ENCODE results near the gene SPESP1.

DNA sequence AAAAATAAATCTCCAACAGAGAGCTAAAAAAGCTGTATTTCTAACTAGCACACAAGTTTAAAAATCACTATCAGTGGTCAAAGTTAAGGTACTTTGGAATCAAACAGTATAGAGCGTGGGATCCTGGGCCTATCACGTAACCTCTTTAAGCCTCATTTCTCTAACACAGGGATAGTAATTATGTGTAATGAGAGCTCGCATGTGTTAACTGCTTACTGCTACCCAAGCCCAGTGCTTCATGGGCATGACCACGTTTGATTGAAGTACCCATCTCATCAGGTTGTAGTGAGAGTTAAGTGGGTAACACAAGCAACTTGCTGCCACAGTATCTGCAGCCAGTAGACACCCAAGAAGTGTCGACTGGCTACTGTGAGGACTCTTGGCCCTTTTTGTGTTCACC lies 56.0 kb downstream of the SPESP1 start:
- no peak for TF ChIP-seq POLR2A (IDR thresholded peaks at IDR 0.05)
- TF ChIP-seq, protein P1, sequence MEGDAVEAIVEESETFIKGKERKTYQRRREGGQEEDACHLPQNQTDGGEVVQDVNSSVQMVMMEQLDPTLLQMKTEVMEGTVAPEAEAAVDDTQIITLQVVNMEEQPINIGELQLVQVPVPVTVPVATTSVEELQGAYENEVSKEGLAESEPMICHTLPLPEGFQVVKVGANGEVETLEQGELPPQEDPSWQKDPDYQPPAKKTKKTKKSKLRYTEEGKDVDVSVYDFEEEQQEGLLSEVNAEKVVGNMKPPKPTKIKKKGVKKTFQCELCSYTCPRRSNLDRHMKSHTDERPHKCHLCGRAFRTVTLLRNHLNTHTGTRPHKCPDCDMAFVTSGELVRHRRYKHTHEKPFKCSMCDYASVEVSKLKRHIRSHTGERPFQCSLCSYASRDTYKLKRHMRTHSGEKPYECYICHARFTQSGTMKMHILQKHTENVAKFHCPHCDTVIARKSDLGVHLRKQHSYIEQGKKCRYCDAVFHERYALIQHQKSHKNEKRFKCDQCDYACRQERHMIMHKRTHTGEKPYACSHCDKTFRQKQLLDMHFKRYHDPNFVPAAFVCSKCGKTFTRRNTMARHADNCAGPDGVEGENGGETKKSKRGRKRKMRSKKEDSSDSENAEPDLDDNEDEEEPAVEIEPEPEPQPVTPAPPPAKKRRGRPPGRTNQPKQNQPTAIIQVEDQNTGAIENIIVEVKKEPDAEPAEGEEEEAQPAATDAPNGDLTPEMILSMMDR (IDR thresholded peaks at IDR 0.05) = no peak

Measured in esophagus squamous epithelium (tissue), 4 donors.